Measurements from ENCODE around the gene NKIRAS1.

Gene NKIRAS1

GRCh38 chr3:23932571-23932970, 15.8 kb upstream of the NKIRAS1 start:
- H3K4me3 ChIP-seq (ENCODE audit: insufficient read depth in 1 of 2, low read depth in 1 of 2, low read length in 2 of 2): no peak overlapping the region
- H3K4ac ChIP-seq (ENCODE audit: low read depth in 1 of 2, low read length in 2 of 2): no peak overlapping the region
- H3K27me3 ChIP-seq (ENCODE audit: control insufficient read depth in 1 of 2, insufficient read depth in 1 of 2, low read length in 2 of 2): peaks cover 0 to 8% of the 10 kb centered on the region in 2 experiments
- H2BK15ac ChIP-seq (ENCODE audit: low read depth, poor library complexity, severe bottlenecking): no peak overlapping the region
- no peak overlapping the region for H4K91ac ChIP-seq (ENCODE audit: low read length)
- no peaks in the 10 kb centered on the region for H3K9me3 ChIP-seq (ENCODE audit: control insufficient read depth, low read length)
- no peak overlapping the region for H4K8ac ChIP-seq (ENCODE audit: low read length)
- no peak overlapping the region for H3K18ac ChIP-seq (ENCODE audit: low read depth in 1 of 2, low read length in 2 of 2)
- H3K27ac ChIP-seq (ENCODE audit: low read length, poor library complexity, severe bottlenecking): no peak overlapping the region
- peaks cover 6% of the 10 kb centered on the region for H3K4me1 ChIP-seq (ENCODE audit: control insufficient read depth, insufficient read depth, low read depth, low read length)
- no peaks in the 10 kb centered on the region for H3K79me1 ChIP-seq (replicated peaks; ENCODE audit: low read length, poor library complexity, severe bottlenecking)
- no peak overlapping the region for H2BK12ac ChIP-seq (ENCODE audit: low read length in 2 of 2)
- no peak overlapping the region for H2AFZ ChIP-seq (ENCODE audit: low read depth, low read length)
- H3K4me2 ChIP-seq (ENCODE audit: low read length, poor library complexity, severe bottlenecking): no peak overlapping the region
- no peak overlapping the region for H3K9ac ChIP-seq (ENCODE audit: low read length)
- DNase-seq: no peak
- H3K23ac ChIP-seq (ENCODE audit: low read length in 2 of 2): no peak overlapping the region
- H3K36me3 ChIP-seq (ENCODE audit: control insufficient read depth in 1 of 2, insufficient read depth in 2 of 2, low read depth in 1 of 2, low read length in 2 of 2): no peaks in the 10 kb centered on the region
- no peak overlapping the region for H3K14ac ChIP-seq (ENCODE audit: low read length in 2 of 2)
- no peak overlapping the region for H2BK5ac ChIP-seq (ENCODE audit: low read depth, low read length, poor library complexity, severe bottlenecking)
- no peak overlapping the region for H2BK120ac ChIP-seq (ENCODE audit: low read depth, low read length)
- no peak overlapping the region for H2AK5ac ChIP-seq (ENCODE audit: low read length, severe bottlenecking)
- WGBS: no CpG with 5 or more reads among the region's 4 CpGs

- Histone ChIP-seq H3K4me2 (ENCODE audit: low read length, poor library complexity, severe bottlenecking) (no peak overlapping the region), H2AK5ac (ENCODE audit: low read length, severe bottlenecking) (no peak overlapping the region), H3K18ac (ENCODE audit: low read depth in 1 of 2, low read length in 2 of 2) (no peak overlapping the region), H4K91ac (ENCODE audit: low read length) (no peak overlapping the region), H3K9ac (ENCODE audit: low read length) (no peak overlapping the region), H3K14ac (ENCODE audit: low read length in 2 of 2) (no peak overlapping the region), H3K36me3 (ENCODE audit: control insufficient read depth in 1 of 2, insufficient read depth in 2 of 2, low read depth in 1 of 2, low read length in 2 of 2) (no peaks in the 10 kb centered on the region), H3K79me1 (replicated peaks; ENCODE audit: low read length, poor library complexity, severe bottlenecking) (no peaks in the 10 kb centered on the region), H2AFZ (ENCODE audit: low read depth, low read length) (no peak overlapping the region), H3K4me1 (ENCODE audit: control insufficient read depth, insufficient read depth, low read depth, low read length) (peaks cover 6% of the 10 kb centered on the region), H3K4ac (ENCODE audit: low read depth in 1 of 2, low read length in 2 of 2) (no peak overlapping the region), H3K27ac (ENCODE audit: low read length, poor library complexity, severe bottlenecking) (no peak overlapping the region), H4K8ac (ENCODE audit: low read length) (no peak overlapping the region), H2BK12ac (ENCODE audit: low read length in 2 of 2) (no peak overlapping the region), H3K23ac (ENCODE audit: low read length in 2 of 2) (peak overlapping the region in 1 of 2 experiments; percentile 59), H3K4me3 (ENCODE audit: insufficient read depth in 1 of 2, low read depth in 1 of 2, low read length in 2 of 2) (no peak overlapping the region), H3K9me3 (ENCODE audit: control insufficient read depth, low read length) (no peaks in the 10 kb centered on the region), H2BK15ac (ENCODE audit: low read depth, poor library complexity, severe bottlenecking) (no peak overlapping the region), H3K27me3 (ENCODE audit: control insufficient read depth in 1 of 2, insufficient read depth in 1 of 2, low read length in 2 of 2) (peaks cover 0 to 8% of the 10 kb centered on the region in 2 experiments), H2BK120ac (ENCODE audit: low read depth, low read length) (no peak overlapping the region), H2BK5ac (ENCODE audit: low read depth, low read length, poor library complexity, severe bottlenecking) (no peak overlapping the region)
- WGBS: 100% methylated on average over 3 of the region's 3 CpGs
- no peak for DNase-seq
Measured at GRCh38 chr3:23931597-23931996, 14.8 kb upstream of the NKIRAS1 start.

GRCh38 chr3:23928524-23928923, 11.7 kb upstream of the NKIRAS1 start:
- H4K8ac ChIP-seq (ENCODE audit: low read length): no peak overlapping the region

GRCh38 chr3:23926736-23927135, 9.9 kb upstream of the NKIRAS1 start:
- no peaks in the 10 kb centered on the region for H3K79me1 ChIP-seq (replicated peaks; ENCODE audit: low read length, poor library complexity, severe bottlenecking)
- 75% methylated on average over 2 of the region's 3 CpGs for WGBS
- no peak overlapping the region for H2BK5ac ChIP-seq (ENCODE audit: low read depth, low read length, poor library complexity, severe bottlenecking)
- DNase-seq: no peak
- H3K9me3 ChIP-seq (ENCODE audit: control insufficient read depth, low read length): no peaks in the 10 kb centered on the region
- no peak overlapping the region for H2BK15ac ChIP-seq (ENCODE audit: low read depth, poor library complexity, severe bottlenecking)
- H2AK5ac ChIP-seq (ENCODE audit: low read length, severe bottlenecking): no peak overlapping the region
- H3K4ac ChIP-seq (ENCODE audit: low read depth in 1 of 2, low read length in 2 of 2): no peak overlapping the region
- no peak overlapping the region for H3K18ac ChIP-seq (ENCODE audit: low read depth in 1 of 2, low read length in 2 of 2)
- no peak overlapping the region for H2BK120ac ChIP-seq (ENCODE audit: low read depth, low read length)
- H3K36me3 ChIP-seq (ENCODE audit: control insufficient read depth in 1 of 2, insufficient read depth in 2 of 2, low read depth in 1 of 2, low read length in 2 of 2): peaks cover 3% of the 10 kb centered on the region in 2 experiments
- H3K4me3 ChIP-seq (ENCODE audit: insufficient read depth in 1 of 2, low read depth in 1 of 2, low read length in 2 of 2): no peak overlapping the region
- no peak overlapping the region for H3K9ac ChIP-seq (ENCODE audit: low read length)
- H3K27ac ChIP-seq (ENCODE audit: low read length, poor library complexity, severe bottlenecking): no peak overlapping the region
- no peak overlapping the region for H4K91ac ChIP-seq (ENCODE audit: low read length)
- H4K8ac ChIP-seq (ENCODE audit: low read length): no peak overlapping the region
- H2AFZ ChIP-seq (ENCODE audit: low read depth, low read length): no peak overlapping the region
- no peak overlapping the region for H3K4me2 ChIP-seq (ENCODE audit: low read length, poor library complexity, severe bottlenecking)
- peaks cover 11% of the 10 kb centered on the region for H3K4me1 ChIP-seq (ENCODE audit: control insufficient read depth, insufficient read depth, low read depth, low read length)
- no peak overlapping the region for H3K23ac ChIP-seq (ENCODE audit: low read length in 2 of 2)
- H3K27me3 ChIP-seq (ENCODE audit: control insufficient read depth in 1 of 2, insufficient read depth in 1 of 2, low read length in 2 of 2): peaks cover 0 to 5% of the 10 kb centered on the region in 2 experiments
- no peak overlapping the region for H3K14ac ChIP-seq (ENCODE audit: low read length in 2 of 2)
- no peak overlapping the region for H2BK12ac ChIP-seq (ENCODE audit: low read length in 2 of 2)

More at GRCh38 chr3:23928524-23928923, 11.7 kb upstream of the NKIRAS1 start:
- Histone ChIP-seq H2AFZ (ENCODE audit: low read depth, low read length) (no peak overlapping the region), H3K27me3 (ENCODE audit: control insufficient read depth in 1 of 2, insufficient read depth in 1 of 2, low read length in 2 of 2) (peaks cover 0 to 8% of the 10 kb centered on the region in 2 experiments), H4K91ac (ENCODE audit: low read length) (no peak overlapping the region), H2BK120ac (ENCODE audit: low read depth, low read length) (no peak overlapping the region), H2BK12ac (ENCODE audit: low read length in 2 of 2) (no peak overlapping the region), H3K79me1 (replicated peaks; ENCODE audit: low read length, poor library complexity, severe bottlenecking) (no peaks in the 10 kb centered on the region), H3K9me3 (ENCODE audit: control insufficient read depth, low read length) (no peaks in the 10 kb centered on the region), H3K9ac (ENCODE audit: low read length) (no peak overlapping the region), H3K4me1 (ENCODE audit: control insufficient read depth, insufficient read depth, low read depth, low read length) (peaks cover 8% of the 10 kb centered on the region), H3K27ac (ENCODE audit: low read length, poor library complexity, severe bottlenecking) (no peak overlapping the region), H3K14ac (ENCODE audit: low read length in 2 of 2) (no peak overlapping the region), H2AK5ac (ENCODE audit: low read length, severe bottlenecking) (no peak overlapping the region), H3K23ac (ENCODE audit: low read length in 2 of 2) (no peak overlapping the region), H3K4me3 (ENCODE audit: insufficient read depth in 1 of 2, low read depth in 1 of 2, low read length in 2 of 2) (no peak overlapping the region), H3K4me2 (ENCODE audit: low read length, poor library complexity, severe bottlenecking) (no peak overlapping the region), H3K18ac (ENCODE audit: low read depth in 1 of 2, low read length in 2 of 2) (no peak overlapping the region), H2BK15ac (ENCODE audit: low read depth, poor library complexity, severe bottlenecking) (no peak overlapping the region), H3K4ac (ENCODE audit: low read depth in 1 of 2, low read length in 2 of 2) (no peak overlapping the region), H3K36me3 (ENCODE audit: control insufficient read depth in 1 of 2, insufficient read depth in 2 of 2, low read depth in 1 of 2, low read length in 2 of 2) (no peaks in the 10 kb centered on the region), H2BK5ac (ENCODE audit: low read depth, low read length, poor library complexity, severe bottlenecking) (no peak overlapping the region)
- no peak for DNase-seq
- 86% methylated on average over 8 of the region's 8 CpGs for WGBS

Data from mesenchymal stem cell (in vitro differentiated cells and primary cell).